SH-SY5Y (cell line): ENCODE measurements around the gene MYLK.

Source experiments
- GATA2 ChIP-seq: IDR thresholded peaks from 2 replicates; pipeline ENCODE4 v1.6.1; 2011; ENCODE audit warnings: mild to moderate bottlenecking, low read depth, low read length
- GATA3 ChIP-seq: IDR thresholded peaks from 2 replicates; pipeline ENCODE4 v1.6.1; 2011; ENCODE audit warnings: low read depth, mild to moderate bottlenecking, low read length, moderate library complexity

GRCh38 chr3:123728014-123728413 lies 156.1 kb downstream of the MYLK start:
- TF ChIP-seq GATA3, result no peak
- TF ChIP-seq GATA2, result no peak
